ENCODE results near the gene DNAAF1.

Gene DNAAF1

GRCh38 chr16:84137287-84137686 lies 7.8 kb upstream of the DNAAF1 start:
- Mint-ChIP-seq H3K4me1 (ENCODE audit: low read depth in 2 of 2) (peaks cover 0 to 27% of the 10 kb centered on the region in 2 donors), H3K9me3 (no peaks in the 10 kb centered on the region), H3K27ac (no peak overlapping the region), H3K36me3 (ENCODE audit: insufficient read depth) (peaks cover 6% of the 10 kb centered on the region), H3K4me3 (no peak overlapping the region), H3K27me3 (no peaks in the 10 kb centered on the region)
- no peak for DNase-seq
- ATAC-seq (replicated peaks): no peak

- Mint-ChIP-seq H3K27me3 (no peaks in the 10 kb centered on the region), H3K9me3 (no peaks in the 10 kb centered on the region), H3K36me3 (ENCODE audit: insufficient read depth) (peaks cover 6% of the 10 kb centered on the region), H3K4me3 (no peak overlapping the region), H3K4me1 (ENCODE audit: low read depth in 2 of 2) (peaks cover under 1 to 27% of the 10 kb centered on the region in 2 donors), H3K27ac (no peak overlapping the region)
- DNase-seq: no peak
- ATAC-seq (replicated peaks): no peak
Observed at GRCh38 chr16:84137769-84138357, 7.2 kb upstream of the DNAAF1 start.

GRCh38 chr16:84138500-84138823 lies 6.6 kb upstream of the DNAAF1 start:
- peaks cover 6 to 29% of the 10 kb centered on the region in 2 donors for H3K4me1 Mint-ChIP-seq (ENCODE audit: low read depth in 2 of 2)
- H3K27ac Mint-ChIP-seq: peak overlapping the region in 1 of 2 donors; percentile 52
- peaks cover 6% of the 10 kb centered on the region for H3K36me3 Mint-ChIP-seq (ENCODE audit: insufficient read depth)
- no peaks in the 10 kb centered on the region for H3K9me3 Mint-ChIP-seq
- no peak overlapping the region for H3K4me3 Mint-ChIP-seq
- no peaks in the 10 kb centered on the region for H3K27me3 Mint-ChIP-seq
- DNase-seq (no peak), ATAC-seq (replicated peaks) (no peak)

GRCh38 chr16:84138824-84139627 lies 6.1 kb upstream of the DNAAF1 start:
- Mint-ChIP-seq H3K4me1 (ENCODE audit: low read depth in 2 of 2) (peaks cover 10 to 30% of the 10 kb centered on the region in 2 donors), H3K27ac (peak overlapping the region in 1 of 2 donors; percentile 52), H3K36me3 (ENCODE audit: insufficient read depth) (peaks cover 6% of the 10 kb centered on the region), H3K4me3 (no peak overlapping the region), H3K27me3 (no peaks in the 10 kb centered on the region), H3K9me3 (no peaks in the 10 kb centered on the region)
- no peak for ATAC-seq (replicated peaks)
- no peak for DNase-seq

GRCh38 chr16:84139628-84140258 lies 5.4 kb upstream of the DNAAF1 start:
- DNase-seq (no peak), ATAC-seq (replicated peaks) (no peak)
- Mint-ChIP-seq H3K27ac (no peak overlapping the region), H3K4me1 (ENCODE audit: low read depth in 2 of 2) (peaks cover 16 to 35% of the 10 kb centered on the region in 2 donors), H3K4me3 (no peak overlapping the region), H3K9me3 (no peaks in the 10 kb centered on the region), H3K27me3 (no peaks in the 10 kb centered on the region), H3K36me3 (ENCODE audit: insufficient read depth) (peaks cover 12% of the 10 kb centered on the region)

- DNase-seq (no peak), ATAC-seq (replicated peaks) (no peak)
- H3K27ac Mint-ChIP-seq: no peak overlapping the region
Observed at GRCh38 chr16:84141143-84141670, 3.9 kb upstream of the DNAAF1 start.

GRCh38 chr16:84143081-84143480 lies 2.0 kb upstream of the DNAAF1 start:
- peaks cover 16% of the 10 kb centered on the region for H3K36me3 Mint-ChIP-seq (ENCODE audit: insufficient read depth)

More at GRCh38 chr16:84141143-84141670, 3.9 kb upstream of the DNAAF1 start:
- Mint-ChIP-seq H3K4me1 (ENCODE audit: low read depth in 2 of 2) (peaks cover 16 to 33% of the 10 kb centered on the region in 2 donors), H3K27me3 (no peaks in the 10 kb centered on the region), H3K9me3 (no peaks in the 10 kb centered on the region), H3K4me3 (no peak overlapping the region), H3K36me3 (ENCODE audit: insufficient read depth) (peaks cover 16% of the 10 kb centered on the region)

GRCh38 chr16:84143784-84144199 lies 1.3 kb upstream of the DNAAF1 start:
- peak overlapping the region; percentile 98 for H3K4me3 Mint-ChIP-seq
- ATAC-seq (replicated peaks) (no peak), DNase-seq (no peak)
- H3K4me1 Mint-ChIP-seq (ENCODE audit: low read depth in 2 of 2): peaks cover 16 to 23% of the 10 kb centered on the region in 2 donors
- peaks cover 0 to 6% of the 10 kb centered on the region in 2 donors for H3K27me3 Mint-ChIP-seq
- peaks cover 16% of the 10 kb centered on the region for H3K36me3 Mint-ChIP-seq (ENCODE audit: insufficient read depth)
- peak overlapping the region; percentile 88 to 97 for H3K27ac Mint-ChIP-seq
- H3K9me3 Mint-ChIP-seq: no peaks in the 10 kb centered on the region

More at GRCh38 chr16:84143081-84143480, 2.0 kb upstream of the DNAAF1 start:
- Mint-ChIP-seq H3K27ac (no peak overlapping the region), H3K4me1 (ENCODE audit: low read depth in 2 of 2) (peaks cover 16 to 24% of the 10 kb centered on the region in 2 donors), H3K27me3 (no peaks in the 10 kb centered on the region), H3K4me3 (peak overlapping the region in 1 of 2 donors; percentile 98), H3K9me3 (no peaks in the 10 kb centered on the region)
- ATAC-seq (replicated peaks) (no peak), DNase-seq (no peak)

GRCh38 chr16:84144209-84144858 lies 774 bp upstream of the DNAAF1 start:
- Mint-ChIP-seq H3K4me3 (peak overlapping the region; percentile 98), H3K4me1 (ENCODE audit: low read depth in 2 of 2) (peaks cover 16 to 18% of the 10 kb centered on the region in 2 donors), H3K36me3 (ENCODE audit: insufficient read depth) (peaks cover 16% of the 10 kb centered on the region), H3K27me3 (peaks cover 0 to 9% of the 10 kb centered on the region in 2 donors), H3K9me3 (no peaks in the 10 kb centered on the region), H3K27ac (peak overlapping the region; percentile 88 to 97)
- ATAC-seq (replicated peaks): peak; percentile 65
- DNase-seq: peak; percentile 33 to 38 (median 35)

- no peak for DNase-seq
- Mint-ChIP-seq H3K27me3 (peaks cover 20 to 40% of the 10 kb centered on the region in 2 donors), H3K4me1 (ENCODE audit: low read depth in 2 of 2) (no peaks in the 10 kb centered on the region), H3K27ac (peak overlapping the region; percentile 12 to 59), H3K9me3 (no peaks in the 10 kb centered on the region), H3K36me3 (ENCODE audit: insufficient read depth) (no peaks in the 10 kb centered on the region), H3K4me3 (no peak overlapping the region)
- no peak for ATAC-seq (replicated peaks)
Observed at GRCh38 chr16:84150926-84151325, 5.8 kb downstream of the DNAAF1 start.

GRCh38 chr16:84153660-84154214 lies 8.6 kb downstream of the DNAAF1 start:
- Mint-ChIP-seq H3K27ac (no peak overlapping the region), H3K36me3 (ENCODE audit: insufficient read depth) (no peaks in the 10 kb centered on the region), H3K4me3 (no peak overlapping the region), H3K27me3 (peaks cover 46 to 62% of the 10 kb centered on the region in 2 donors), H3K4me1 (ENCODE audit: low read depth in 2 of 2) (no peaks in the 10 kb centered on the region), H3K9me3 (no peaks in the 10 kb centered on the region)
- no peak for ATAC-seq (replicated peaks)
- DNase-seq: no peak

- DNase-seq (no peak), ATAC-seq (replicated peaks) (no peak)
- Mint-ChIP-seq H3K9me3 (no peaks in the 10 kb centered on the region), H3K4me1 (ENCODE audit: low read depth in 2 of 2) (no peaks in the 10 kb centered on the region), H3K4me3 (no peak overlapping the region), H3K27me3 (peaks cover 53 to 68% of the 10 kb centered on the region in 2 donors), H3K36me3 (ENCODE audit: insufficient read depth) (no peaks in the 10 kb centered on the region), H3K27ac (no peak overlapping the region)
Observed at GRCh38 chr16:84155226-84155625, 10.1 kb downstream of the DNAAF1 start.

- Mint-ChIP-seq H3K4me3 (no peak overlapping the region), H3K4me1 (ENCODE audit: low read depth in 2 of 2) (no peaks in the 10 kb centered on the region), H3K36me3 (ENCODE audit: insufficient read depth) (no peaks in the 10 kb centered on the region), H3K27ac (no peak overlapping the region), H3K9me3 (no peaks in the 10 kb centered on the region), H3K27me3 (peaks cover 53 to 63% of the 10 kb centered on the region in 2 donors)
- DNase-seq (no peak), ATAC-seq (replicated peaks) (no peak)
Observed at GRCh38 chr16:84155771-84156170, 10.7 kb downstream of the DNAAF1 start.

All from effector memory CD8-positive, alpha-beta T cell (primary cell).